ENCODE data around the gene DTL.

Gene DTL

DNA sequence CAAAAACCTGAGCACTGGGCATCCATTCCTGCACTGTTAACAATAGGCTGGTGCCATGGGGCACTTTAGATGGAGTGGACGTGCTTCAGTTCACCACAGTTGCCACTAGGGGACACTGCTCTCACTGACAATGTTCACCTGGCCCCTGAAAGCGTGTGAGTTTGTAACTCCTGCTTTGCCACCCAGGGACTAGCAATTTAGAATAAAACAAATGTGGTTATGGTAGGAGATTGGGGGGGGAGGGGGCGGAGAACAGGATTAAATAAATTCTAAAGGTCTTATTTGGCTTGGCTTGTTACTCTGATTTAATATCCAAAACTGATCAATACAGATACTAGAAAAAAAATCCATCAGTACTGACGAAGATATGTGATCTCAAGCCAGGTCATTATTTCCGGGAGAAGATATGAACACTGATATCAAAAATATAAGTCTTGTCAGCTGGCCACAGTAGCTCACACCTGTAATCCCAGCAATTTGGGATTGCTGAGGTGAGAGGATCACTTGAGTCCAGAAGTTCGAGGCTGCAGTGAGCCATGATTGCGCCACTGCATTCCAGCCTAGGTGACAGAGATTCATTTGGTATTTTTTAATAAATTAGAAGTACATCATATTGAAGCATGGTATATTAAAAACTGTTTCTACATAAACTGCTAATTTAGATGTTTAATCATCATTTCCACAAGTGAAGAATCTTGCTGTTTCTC is 23.4 kb upstream of the DTL start:
- Histone ChIP-seq H3K27me3 (ENCODE audit: control insufficient read depth, low read length) (no peaks in the 10 kb centered on the region), H3K4me3 (ENCODE audit: low read length) (no peak overlapping the region), H3K4me1 (ENCODE audit: control insufficient read depth, low read length) (no peaks in the 10 kb centered on the region), H3K36me3 (ENCODE audit: control insufficient read depth, low read length) (peaks cover 51% of the 10 kb centered on the region), H3K9me3 (ENCODE audit: control insufficient read depth, insufficient read depth, low read length) (no peaks in the 10 kb centered on the region), H3F3A (ENCODE audit: control insufficient read depth, insufficient read depth) (no peaks in the 10 kb centered on the region; the same call in 1 of the 2 replicates), H3K9me2 (replicated peaks; ENCODE audit: control insufficient read depth, low read length) (no peaks in the 10 kb centered on the region), H3K27ac (ENCODE audit: low read depth, low read length) (no peak overlapping the region), H3K4me2 (ENCODE audit: low read length) (no peak overlapping the region), H4K20me1 (ENCODE audit: control insufficient read depth, insufficient read depth, low read depth, low read length) (no peaks in the 10 kb centered on the region), H3K79me2 (ENCODE audit: control insufficient read depth, low read length) (no peaks in the 10 kb centered on the region)
- TF ChIP-seq EZH2phosphoT487 (IDR thresholded peaks at IDR 0.05; ENCODE audit: borderline replicate concordance, low read length) (no peak), CTCF (IDR thresholded peaks at IDR 0.05; ENCODE audit: low read depth, low read length, poor library complexity, severe bottlenecking) (peak; percentile 88)

DNA sequence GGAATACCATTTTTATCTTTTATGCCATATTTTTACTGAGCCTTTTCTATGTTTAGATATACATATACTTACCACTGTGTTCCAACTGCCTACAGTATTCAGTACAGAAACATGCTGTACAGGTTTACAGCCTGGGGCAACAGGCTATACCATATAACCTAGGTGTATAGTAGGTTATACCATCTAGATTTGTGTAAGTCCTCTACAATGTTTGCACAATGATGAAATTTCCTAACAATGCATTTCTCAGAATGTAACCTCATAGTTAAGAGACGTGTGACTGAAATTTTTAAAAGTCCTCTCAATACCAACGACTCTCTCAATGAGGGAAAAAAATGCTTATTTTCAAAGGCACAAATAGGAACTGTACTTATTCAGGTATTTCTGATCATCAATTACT is 21.9 kb upstream of the DTL start:
- H3K4me2 ChIP-seq (ENCODE audit: low read length), result no peak overlapping the region
- H3K4me1 ChIP-seq (ENCODE audit: control insufficient read depth, low read length), result no peaks in the 10 kb centered on the region
- H3K79me2 ChIP-seq (ENCODE audit: control insufficient read depth, low read length), result no peaks in the 10 kb centered on the region
- no peak overlapping the region for H3K27ac ChIP-seq (ENCODE audit: low read depth, low read length)
- no peaks in the 10 kb centered on the region; the same call in 1 of the 2 replicates for H3F3A ChIP-seq (ENCODE audit: control insufficient read depth, insufficient read depth)
- H3K9me3 ChIP-seq (ENCODE audit: control insufficient read depth, insufficient read depth, low read length), result no peaks in the 10 kb centered on the region
- H4K20me1 ChIP-seq (ENCODE audit: control insufficient read depth, insufficient read depth, low read depth, low read length), result no peaks in the 10 kb centered on the region
- peaks cover 44% of the 10 kb centered on the region for H3K36me3 ChIP-seq (ENCODE audit: control insufficient read depth, low read length)
- TF ChIP-seq EZH2phosphoT487 (IDR thresholded peaks at IDR 0.05; ENCODE audit: borderline replicate concordance, low read length) (no peak), CTCF (IDR thresholded peaks at IDR 0.05; ENCODE audit: low read depth, low read length, poor library complexity, severe bottlenecking) (no peak)
- H3K27me3 ChIP-seq (ENCODE audit: control insufficient read depth, low read length), result no peaks in the 10 kb centered on the region
- H3K4me3 ChIP-seq (ENCODE audit: low read length), result no peak overlapping the region
- no peaks in the 10 kb centered on the region for H3K9me2 ChIP-seq (replicated peaks; ENCODE audit: control insufficient read depth, low read length)

GRCh38 chr1:212020975-212021374 is 14.6 kb upstream of the DTL start:
- H3K4me1 ChIP-seq (ENCODE audit: control insufficient read depth, low read length), result no peaks in the 10 kb centered on the region
- no peak overlapping the region for H3K4me2 ChIP-seq (ENCODE audit: low read length)
- H3F3A ChIP-seq (ENCODE audit: control insufficient read depth, insufficient read depth), result peaks cover 6% of the 10 kb centered on the region; the same call in 1 of the 2 replicates
- no peak overlapping the region for H3K27ac ChIP-seq (ENCODE audit: low read depth, low read length)
- TF ChIP-seq CTCF (IDR thresholded peaks at IDR 0.05; ENCODE audit: low read depth, low read length, poor library complexity, severe bottlenecking), result no peak
- no peak for TF ChIP-seq EZH2phosphoT487 (IDR thresholded peaks at IDR 0.05; ENCODE audit: borderline replicate concordance, low read length)
- H4K20me1 ChIP-seq (ENCODE audit: control insufficient read depth, insufficient read depth, low read depth, low read length), result no peaks in the 10 kb centered on the region
- H3K9me2 ChIP-seq (replicated peaks; ENCODE audit: control insufficient read depth, low read length), result no peaks in the 10 kb centered on the region
- no peak overlapping the region for H3K4me3 ChIP-seq (ENCODE audit: low read length)
- peaks cover 6% of the 10 kb centered on the region for H3K9me3 ChIP-seq (ENCODE audit: control insufficient read depth, insufficient read depth, low read length)
- H3K36me3 ChIP-seq (ENCODE audit: control insufficient read depth, low read length), result peaks cover 39% of the 10 kb centered on the region
- peaks cover 45% of the 10 kb centered on the region for H3K79me2 ChIP-seq (ENCODE audit: control insufficient read depth, low read length)
- H3K27me3 ChIP-seq (ENCODE audit: control insufficient read depth, low read length), result no peaks in the 10 kb centered on the region

Measured in DOHH2 (cell line).